Liver (tissue), 9 donors: Measurements from ENCODE around the gene SLC41A1. TPM values are rescaled to one million over a fixed set of nuclear protein-coding genes. Genes with fewer than 3 reads are reported as not detected.
A peak's percentile ranks its signal among the peaks of the same experiment; 100 is the strongest.

ENCODE experiments used
- DNase-seq: peaks from one replicate; pipeline ENCODE4 v3.0.0-alpha.2; 2017; ENCODE audit warnings: low spot score
- H3K27ac ChIP-seq, 2 donors: one replicate each; pipeline ENCODE4 v1.7.0; 2013; ENCODE audit warnings: inconsistent platforms in 2 of 2, low read length in 2 of 2, control low read depth in 1 of 2, low read depth in 1 of 2, mild to moderate bottlenecking in 1 of 2
- H3K27me3 ChIP-seq, 4 donors: one replicate each; pipeline versions ENCODE4 v1.6.1 to v1.7.0; 2013; ENCODE audit warnings: low read length in 3 of 4, inconsistent platforms in 1 of 4, mild to moderate bottlenecking in 1 of 4, moderate library complexity in 1 of 4; ENCODE audit not compliant: control insufficient read depth in 4 of 4, insufficient read depth in 4 of 4
- H3K36me3 ChIP-seq, 4 donors: one replicate each; pipeline versions ENCODE4 v1.6.1 to v1.7.0; 2013; ENCODE audit warnings: low read length in 3 of 4, mild to moderate bottlenecking in 3 of 4, low read depth in 1 of 4, moderate library complexity in 1 of 4; ENCODE audit not compliant: control insufficient read depth in 4 of 4, insufficient read depth in 3 of 4
- H3K4me1 ChIP-seq, 4 donors: one replicate each; pipeline versions ENCODE4 v1.6.1 to v1.7.0; 2013; ENCODE audit warnings: low read length in 3 of 4, mild to moderate bottlenecking in 3 of 4, moderate library complexity in 1 of 4; ENCODE audit not compliant: control insufficient read depth in 4 of 4, insufficient read depth in 4 of 4
- H3K4me3 ChIP-seq, 3 donors: one replicate each; pipeline versions ENCODE4 v1.6.1 to v1.7.0; 2013; ENCODE audit warnings: low read length in 3 of 3, control low read depth in 1 of 3, low read depth in 1 of 3, mild to moderate bottlenecking in 1 of 3
- H3K9ac ChIP-seq, 2 donors: one replicate each; pipeline ENCODE4 v1.7.0; 2013; ENCODE audit warnings: low read length in 2 of 2, mild to moderate bottlenecking in 2 of 2, moderate library complexity in 2 of 2, control low read depth in 1 of 2, low read depth in 1 of 2
- H3K9me3 ChIP-seq, 4 donors: one replicate each; pipeline versions ENCODE4 v1.6.1 to v1.7.0; 2013; ENCODE audit warnings: low read length in 3 of 4; ENCODE audit not compliant: control insufficient read depth in 4 of 4
- ATF3 ChIP-seq: IDR thresholded peaks from 2 replicates; pipeline ENCODE4 v1.6.1; 2016; ENCODE audit warnings: antibody characterized with exemption
- CTCF ChIP-seq: fragments of 150-350 bp; IDR thresholded peaks from 2 replicates; pipeline ENCODE4 v1.5.1; 2017; ENCODE audit warnings: improper control_type of control experiment, low read depth, low read length; ENCODE audit not compliant: missing input control
- EGR1 ChIP-seq, 2 donors: IDR thresholded peaks; 2 replicates each; pipeline ENCODE4 v1.6.1; 2016 to 2018; ENCODE audit warnings: antibody characterized with exemption in 2 of 2, low read depth in 2 of 2
- FOXA1 ChIP-seq: IDR thresholded peaks from 2 replicates; pipeline ENCODE4 v1.6.1; 2016; ENCODE audit warnings: antibody characterized with exemption
- FOXA2 ChIP-seq: IDR thresholded peaks from 2 replicates; pipeline ENCODE4 v1.6.1; 2016; ENCODE audit warnings: antibody characterized with exemption
- GABPA ChIP-seq, 2 donors: IDR thresholded peaks in 1 of 2; conservative IDR thresholded peaks in 1 of 2; 2 replicates each; pipeline ENCODE4 v1.6.1; 2016; ENCODE audit warnings: antibody characterized with exemption in 2 of 2, mild to moderate bottlenecking in 1 of 2, moderate library complexity in 1 of 2
- HNF4A ChIP-seq, 2 donors: conservative IDR thresholded peaks; 2 replicates each; pipeline ENCODE4 v1.6.1; 2016; ENCODE audit warnings: antibody characterized with exemption in 2 of 2, mild to moderate bottlenecking in 2 of 2
- HNF4G ChIP-seq: IDR thresholded peaks from 2 replicates; pipeline ENCODE4 v1.6.1; 2016; ENCODE audit warnings: antibody characterized with exemption
- JUND ChIP-seq, 2 donors: IDR thresholded peaks; 2 replicates each; pipeline ENCODE4 v1.6.1; 2016; ENCODE audit warnings: antibody characterized with exemption in 2 of 2
- NR2F2 ChIP-seq: IDR thresholded peaks from 2 replicates; pipeline ENCODE4 v1.6.1; 2016; ENCODE audit warnings: antibody characterized with exemption
- RAD21 ChIP-seq, 2 donors: IDR thresholded peaks; 2 replicates each; pipeline ENCODE4 v1.6.1; 2016; ENCODE audit warnings: antibody characterized with exemption in 2 of 2, mild to moderate bottlenecking in 2 of 2
- REST ChIP-seq: IDR thresholded peaks from 2 replicates; pipeline ENCODE4 v1.6.1; 2016; ENCODE audit warnings: antibody characterized with exemption, mild to moderate bottlenecking
- RXRA ChIP-seq, 2 donors: IDR thresholded peaks; 2 replicates each; pipeline ENCODE4 v1.6.1; 2017 to 2018; ENCODE audit warnings: antibody characterized with exemption in 2 of 2, mild to moderate bottlenecking in 1 of 2
- SP1 ChIP-seq: IDR thresholded peaks from 2 replicates; pipeline ENCODE4 v1.6.1; 2018; ENCODE audit warnings: antibody characterized with exemption, mild to moderate bottlenecking
- TAF1 ChIP-seq: conservative IDR thresholded peaks from 2 replicates; pipeline ENCODE4 v1.6.1; 2016; ENCODE audit warnings: antibody characterized with exemption, mild to moderate bottlenecking
- YY1 ChIP-seq: IDR thresholded peaks from 2 replicates; pipeline ENCODE4 v1.6.1; 2016; ENCODE audit warnings: antibody characterized with exemption, mild to moderate bottlenecking
- WGBS: extraction: QIAGEN DNeasy Blood & Tissue Kit; methylation state at CpG from one replicate; pipeline ENCODE4 v1.1.7; 2013; 5-methylcytosine and 5-hydroxymethylcytosine counted together
- polyA plus RNA-seq, 2 donors: library from polyadenylated mRNA; stranded (reverse) in 1 of 2; unstranded in 1 of 2; fragments of 200-250 nt in 1 of 2; fragments of >200 nt in 1 of 2; fragmentation: Nextera tagmentation in 1 of 2; extraction: Ambion mirVana in 1 of 2; gene quantifications; one replicate each; pipeline versions ENCODE4 v1.2.1 to v1.2.3, GENCODE V29; 2013 to 2015
- total RNA-seq, 2 donors: library from RNA; depleted of rRNA; stranded (reverse); fragments of >200 nt; gene quantifications; one replicate each; pipeline ENCODE4 v1.2.3, GENCODE V29; 2014
- TF ChIP-seq, protein P1 (sequence below): IDR thresholded peaks from 2 replicates; pipeline ENCODE4 v1.6.1; 2016; ENCODE audit warnings: antibody characterized with exemption
- TF ChIP-seq, protein P2 (sequence below): IDR thresholded peaks from 2 replicates; pipeline ENCODE4 v1.6.1; 2016; ENCODE audit warnings: antibody characterized with exemption
- donor health status: healthy.
- donor health status: healthy.
- donor health status: healthy.
- donor health status: healthy.
- donor health status: healthy.

SLC41A1 gene
- total and polyA plus RNA-seq, 4 donors = 2.6 to 9.1 (median 4.1) TPM

DNA sequence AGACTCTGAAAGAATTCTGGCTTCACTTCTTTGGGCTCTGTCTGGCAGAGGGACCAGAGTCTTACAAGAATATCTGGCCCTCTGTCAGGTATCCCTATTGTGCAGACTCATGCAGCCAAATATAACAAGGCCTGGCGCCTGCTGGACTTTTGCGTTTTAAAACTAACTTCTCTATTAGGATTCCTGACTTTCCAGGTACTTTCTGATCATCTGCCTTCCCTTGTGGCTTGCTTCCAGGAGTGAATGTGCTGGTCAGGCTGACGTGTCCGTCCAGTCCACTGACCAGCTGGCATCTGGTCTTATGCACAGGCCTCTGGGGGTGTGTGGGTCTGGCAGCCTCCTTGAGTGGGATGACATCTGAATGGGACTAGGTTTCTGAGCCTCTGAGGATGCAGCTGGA is 29.1 kb downstream of the SLC41A1 start:
- no peak for TF ChIP-seq NR2F2
- TF ChIP-seq ATF3 = no peak
- TF ChIP-seq CTCF = no peak
- TF ChIP-seq, protein P1, sequence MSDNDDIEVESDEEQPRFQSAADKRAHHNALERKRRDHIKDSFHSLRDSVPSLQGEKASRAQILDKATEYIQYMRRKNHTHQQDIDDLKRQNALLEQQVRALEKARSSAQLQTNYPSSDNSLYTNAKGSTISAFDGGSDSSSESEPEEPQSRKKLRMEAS = peak; percentile 54
- TF ChIP-seq GABPA (IDR thresholded peaks at IDR 0.05 in 1 of 2, conservative IDR thresholded peaks at IDR 0.05 in 1 of 2) = no peak
- TF ChIP-seq TAF1 = no peak
- no peak for TF ChIP-seq HNF4G
- TF ChIP-seq RAD21 (IDR thresholded peaks at IDR 0.05) = peak in 1 of 2 donors; percentile 26
- peak in 1 of 2 donors; percentile 36 for TF ChIP-seq JUND (IDR thresholded peaks at IDR 0.05)
- TF ChIP-seq EGR1 (IDR thresholded peaks at IDR 0.05; ENCODE audit: low read depth in 2 of 2) = no peak
- TF ChIP-seq REST = peak; percentile 49
- TF ChIP-seq, protein P2, sequence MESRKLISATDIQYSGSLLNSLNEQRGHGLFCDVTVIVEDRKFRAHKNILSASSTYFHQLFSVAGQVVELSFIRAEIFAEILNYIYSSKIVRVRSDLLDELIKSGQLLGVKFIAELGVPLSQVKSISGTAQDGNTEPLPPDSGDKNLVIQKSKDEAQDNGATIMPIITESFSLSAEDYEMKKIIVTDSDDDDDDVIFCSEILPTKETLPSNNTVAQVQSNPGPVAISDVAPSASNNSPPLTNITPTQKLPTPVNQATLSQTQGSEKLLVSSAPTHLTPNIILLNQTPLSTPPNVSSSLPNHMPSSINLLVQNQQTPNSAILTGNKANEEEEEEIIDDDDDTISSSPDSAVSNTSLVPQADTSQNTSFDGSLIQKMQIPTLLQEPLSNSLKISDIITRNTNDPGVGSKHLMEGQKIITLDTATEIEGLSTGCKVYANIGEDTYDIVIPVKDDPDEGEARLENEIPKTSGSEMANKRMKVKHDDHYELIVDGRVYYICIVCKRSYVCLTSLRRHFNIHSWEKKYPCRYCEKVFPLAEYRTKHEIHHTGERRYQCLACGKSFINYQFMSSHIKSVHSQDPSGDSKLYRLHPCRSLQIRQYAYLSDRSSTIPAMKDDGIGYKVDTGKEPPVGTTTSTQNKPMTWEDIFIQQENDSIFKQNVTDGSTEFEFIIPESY = no peak
- TF ChIP-seq RXRA (IDR thresholded peaks at IDR 0.05) = peak in 1 of 2 donors; percentile 68
- no peak for TF ChIP-seq FOXA2
- TF ChIP-seq YY1 = peak; percentile 46
- peak; percentile 69 to 90 for TF ChIP-seq HNF4A (conservative IDR thresholded peaks at IDR 0.05)
- TF ChIP-seq SP1 = no peak
- peak; percentile 12 for TF ChIP-seq FOXA1
- Histone ChIP-seq H3K36me3 (no peaks in the 10 kb centered on the region), H3K9ac (peak overlapping the region in 1 of 2 donors; percentile 56), H3K4me3 (no peak overlapping the region), H3K4me1 (peaks cover 0 to 7% (median under 1%) of the 10 kb centered on the region in 4 donors), H3K9me3 (no peaks in the 10 kb centered on the region), H3K27me3 (no peaks in the 10 kb centered on the region), H3K27ac (peak overlapping the region; percentile 30 to 56)
- DNase-seq = no peak
- WGBS = 52% methylated on average over 4 of the region's 4 CpGs
